ENCODE data around the gene GGA2.
"Not testable (repeated sequence)": the region's sequence is repeated elsewhere in the genome, so short reads cannot be mapped to it uniquely, and the experiment has no call there.

The GGA2 gene

DNA sequence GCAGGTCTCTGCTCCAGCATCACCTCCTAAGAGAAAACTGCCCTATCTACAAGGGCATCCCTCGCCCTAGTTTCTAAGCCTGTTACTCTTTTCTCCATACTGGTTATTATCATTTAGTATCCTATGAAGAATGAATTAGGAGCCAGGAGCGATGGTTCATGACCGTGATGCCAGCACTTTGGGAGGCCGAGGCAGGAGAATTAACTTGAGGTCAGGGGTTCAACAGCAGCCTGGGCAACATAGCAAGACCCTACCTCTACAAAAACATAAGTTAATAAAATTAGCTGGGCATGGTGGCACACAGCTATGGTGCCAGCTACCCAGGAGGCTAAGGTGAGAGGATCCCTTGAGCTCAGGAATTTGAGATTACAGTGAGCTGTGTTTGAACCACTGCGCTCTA, 39.6 kb upstream of the GGA2 start:
- no peak for TF ChIP-seq CTCF (IDR thresholded peaks at IDR 0.05; ENCODE audit: control insufficient read depth, insufficient read depth, low read depth, low read length, missing control alignments)
- H3K4me3 ChIP-seq (ENCODE audit: control insufficient read depth, low read depth, low read length): no peak overlapping the region
- DNase-seq (ENCODE audit: low read depth): no peak

- no peak overlapping the region for H3K4me3 ChIP-seq (ENCODE audit: control insufficient read depth, low read depth, low read length)
- TF ChIP-seq CTCF (IDR thresholded peaks at IDR 0.05; ENCODE audit: control insufficient read depth, insufficient read depth, low read depth, low read length, missing control alignments): no peak
- DNase-seq (ENCODE audit: low read depth): no peak
Measured at GRCh38 chr16:23544436-23544835, 34.1 kb upstream of the GGA2 start.

- not testable (repeated sequence) for DNase-seq (ENCODE audit: low read depth); H3K4me3 ChIP-seq (ENCODE audit: control insufficient read depth, low read depth, low read length)
Measured at GRCh38 chr16:23540817-23541178, 30.5 kb upstream of the GGA2 start.

DNA sequence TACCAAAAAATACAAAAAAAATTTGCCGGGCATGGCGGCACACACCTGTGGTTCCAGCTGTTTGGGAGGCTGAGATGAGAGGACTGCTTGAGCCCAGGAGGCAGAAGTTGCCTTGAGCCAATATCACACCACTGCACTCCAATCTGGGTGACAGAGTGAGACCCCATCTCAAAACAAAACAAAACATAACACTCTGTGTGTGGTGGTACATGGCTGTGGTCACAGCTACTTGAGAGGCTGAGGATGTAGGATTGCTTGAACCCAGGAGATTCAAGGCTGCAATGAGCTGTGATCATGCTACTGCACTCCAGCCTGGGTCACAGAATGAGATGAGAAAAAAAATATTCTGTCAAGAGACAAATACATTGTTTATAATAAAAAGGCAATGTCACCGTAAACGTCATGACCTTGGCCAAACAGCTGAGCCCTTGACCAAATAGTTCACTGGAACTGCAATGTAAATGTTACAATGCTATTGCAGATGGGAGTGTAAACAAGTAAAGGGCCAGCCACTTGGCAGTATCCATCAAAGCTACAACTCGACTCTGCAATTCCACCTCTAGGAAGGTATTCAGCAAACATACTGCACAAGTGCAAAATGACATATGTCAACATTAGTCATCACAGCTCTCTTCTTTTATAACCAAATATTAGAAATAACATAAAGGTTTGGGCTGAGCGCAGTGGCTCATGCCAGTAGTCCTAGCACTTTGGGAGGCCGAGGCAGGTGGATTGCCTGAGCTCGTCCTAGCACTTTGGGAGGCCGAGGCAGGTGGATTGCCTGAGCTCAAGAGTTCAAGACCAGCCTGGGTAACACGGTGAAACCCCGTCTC, 29.9 kb upstream of the GGA2 start:
- no peak for TF ChIP-seq CTCF (IDR thresholded peaks at IDR 0.05; ENCODE audit: control insufficient read depth, insufficient read depth, low read depth, low read length, missing control alignments)
- no peak overlapping the region for H3K4me3 ChIP-seq (ENCODE audit: control insufficient read depth, low read depth, low read length)
- no peak for DNase-seq (ENCODE audit: low read depth)

GRCh38 chr16:23538919-23539278, 28.6 kb upstream of the GGA2 start:
- no peak overlapping the region for H3K4me3 ChIP-seq (ENCODE audit: control insufficient read depth, low read depth, low read length)
- no peak for TF ChIP-seq CTCF (IDR thresholded peaks at IDR 0.05; ENCODE audit: control insufficient read depth, insufficient read depth, low read depth, low read length, missing control alignments)
- no peak for DNase-seq (ENCODE audit: low read depth)

DNA sequence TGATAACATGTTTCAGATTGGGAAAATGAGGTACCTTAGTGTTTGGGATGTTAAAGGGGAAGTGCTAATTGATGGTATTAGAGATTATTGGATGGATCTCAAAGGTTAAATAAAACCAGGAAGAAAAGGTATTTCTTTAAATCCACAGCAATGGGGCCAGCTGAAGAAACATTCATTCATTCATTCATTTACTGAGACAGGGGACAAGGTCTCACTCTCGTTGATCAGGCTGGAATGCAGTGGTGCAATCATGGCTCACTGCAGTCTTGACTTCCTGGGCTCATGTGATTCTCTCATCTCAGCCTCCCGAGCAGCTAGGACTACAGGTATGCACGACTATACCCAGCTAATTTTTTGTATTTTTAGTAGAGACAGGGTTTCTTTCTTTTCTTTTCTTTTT, 27.1 kb upstream of the GGA2 start:
- TF ChIP-seq CTCF (IDR thresholded peaks at IDR 0.05; ENCODE audit: control insufficient read depth, insufficient read depth, low read depth, low read length, missing control alignments): no peak
- DNase-seq (ENCODE audit: low read depth): no peak
- H3K4me3 ChIP-seq (ENCODE audit: control insufficient read depth, low read depth, low read length): no peak overlapping the region

- no peak for DNase-seq (ENCODE audit: low read depth)
- TF ChIP-seq CTCF (IDR thresholded peaks at IDR 0.05; ENCODE audit: control insufficient read depth, insufficient read depth, low read depth, low read length, missing control alignments): no peak
- H3K4me3 ChIP-seq (ENCODE audit: control insufficient read depth, low read depth, low read length): no peak overlapping the region
Measured at GRCh38 chr16:23535901-23536300, 25.6 kb upstream of the GGA2 start.
